ENCODE measurements around the gene SRRM3.
A peak's percentile ranks its signal among the peaks of the same experiment; 100 is the strongest.

The SRRM3 gene

DNA sequence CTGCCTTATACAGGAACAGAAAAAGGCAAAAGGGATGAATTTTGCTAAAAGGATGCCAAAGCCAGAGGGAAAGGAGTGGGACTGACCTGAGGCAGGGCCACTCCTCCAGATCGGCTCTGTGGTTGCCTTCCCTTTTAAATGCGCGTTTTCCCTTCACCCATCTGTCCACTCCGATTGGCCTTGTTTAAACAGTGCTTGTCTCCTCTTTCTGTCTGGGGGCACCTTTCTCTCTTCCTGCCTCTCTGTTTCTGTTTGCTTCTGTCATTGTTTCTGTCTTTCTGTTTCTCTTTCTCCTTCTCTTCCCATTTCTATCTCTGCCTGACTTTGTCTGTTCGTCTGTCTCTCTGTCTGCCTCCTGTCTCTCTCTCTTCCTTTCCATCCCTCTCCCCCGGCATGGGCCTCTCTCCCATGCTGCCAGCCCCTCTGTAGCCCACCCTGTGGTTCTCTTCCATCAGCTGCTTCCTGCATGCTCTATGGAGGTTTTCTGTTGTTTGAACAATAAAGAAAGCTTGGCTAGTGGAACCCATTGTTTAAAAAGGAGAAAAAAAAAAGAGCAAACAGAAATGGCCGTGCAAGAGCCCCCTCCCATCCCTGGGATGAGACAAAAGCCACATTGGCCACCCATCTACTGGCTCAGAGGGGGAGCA is 71.3 kb downstream of the SRRM3 start:
- no peak overlapping the region for H3K27ac ChIP-seq
- TF ChIP-seq, protein P1, sequence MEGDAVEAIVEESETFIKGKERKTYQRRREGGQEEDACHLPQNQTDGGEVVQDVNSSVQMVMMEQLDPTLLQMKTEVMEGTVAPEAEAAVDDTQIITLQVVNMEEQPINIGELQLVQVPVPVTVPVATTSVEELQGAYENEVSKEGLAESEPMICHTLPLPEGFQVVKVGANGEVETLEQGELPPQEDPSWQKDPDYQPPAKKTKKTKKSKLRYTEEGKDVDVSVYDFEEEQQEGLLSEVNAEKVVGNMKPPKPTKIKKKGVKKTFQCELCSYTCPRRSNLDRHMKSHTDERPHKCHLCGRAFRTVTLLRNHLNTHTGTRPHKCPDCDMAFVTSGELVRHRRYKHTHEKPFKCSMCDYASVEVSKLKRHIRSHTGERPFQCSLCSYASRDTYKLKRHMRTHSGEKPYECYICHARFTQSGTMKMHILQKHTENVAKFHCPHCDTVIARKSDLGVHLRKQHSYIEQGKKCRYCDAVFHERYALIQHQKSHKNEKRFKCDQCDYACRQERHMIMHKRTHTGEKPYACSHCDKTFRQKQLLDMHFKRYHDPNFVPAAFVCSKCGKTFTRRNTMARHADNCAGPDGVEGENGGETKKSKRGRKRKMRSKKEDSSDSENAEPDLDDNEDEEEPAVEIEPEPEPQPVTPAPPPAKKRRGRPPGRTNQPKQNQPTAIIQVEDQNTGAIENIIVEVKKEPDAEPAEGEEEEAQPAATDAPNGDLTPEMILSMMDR (conservative IDR thresholded peaks at IDR 0.05): no peak

DNA sequence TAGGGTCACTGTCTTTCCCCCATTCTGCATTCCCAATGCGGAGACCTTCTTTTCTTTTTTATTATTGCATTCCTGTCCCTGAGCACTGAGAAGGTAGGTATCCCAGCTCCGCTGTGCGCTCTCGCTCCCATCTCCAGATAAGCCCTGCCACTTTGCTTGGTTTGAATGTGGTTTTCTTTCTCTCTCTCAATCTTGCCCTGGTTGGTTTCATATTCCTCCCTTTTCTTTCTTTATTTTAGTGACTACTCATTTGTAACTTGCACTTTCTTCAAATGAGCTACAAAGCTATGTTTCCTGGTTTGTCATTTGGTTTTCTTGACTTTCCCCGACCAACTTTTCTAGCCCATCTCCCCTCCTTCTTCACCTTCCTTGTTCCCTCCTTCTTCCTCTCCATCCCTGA is 71.8 kb downstream of the SRRM3 start:
- TF ChIP-seq, protein P1 (conservative IDR thresholded peaks at IDR 0.05): no peak
- no peak overlapping the region for H3K27ac ChIP-seq

DNA sequence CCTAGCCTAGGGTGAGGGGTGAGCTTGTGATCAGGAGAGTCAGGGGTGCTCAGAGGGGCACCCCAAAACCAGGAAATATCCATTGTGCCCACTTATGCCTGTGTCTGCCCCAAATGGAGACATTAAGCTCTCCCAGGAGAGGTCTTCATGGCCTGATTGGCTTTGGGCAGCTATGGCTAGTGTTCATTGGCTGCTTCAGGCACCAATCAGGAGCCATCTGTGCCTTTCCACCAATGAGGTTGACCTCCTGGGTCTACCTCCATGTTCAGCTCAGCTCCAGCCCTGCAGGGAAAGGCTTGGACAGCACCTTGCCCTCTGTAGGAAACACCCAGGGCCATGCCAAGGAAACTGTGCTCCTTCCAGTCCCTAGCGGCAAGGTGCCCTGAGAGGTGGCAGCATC is 76.8 kb downstream of the SRRM3 start:
- H3K27ac ChIP-seq: no peak overlapping the region; the same call in 1 of the 2 replicates
- TF ChIP-seq, protein P1 (conservative IDR thresholded peaks at IDR 0.05): no peak

DNA sequence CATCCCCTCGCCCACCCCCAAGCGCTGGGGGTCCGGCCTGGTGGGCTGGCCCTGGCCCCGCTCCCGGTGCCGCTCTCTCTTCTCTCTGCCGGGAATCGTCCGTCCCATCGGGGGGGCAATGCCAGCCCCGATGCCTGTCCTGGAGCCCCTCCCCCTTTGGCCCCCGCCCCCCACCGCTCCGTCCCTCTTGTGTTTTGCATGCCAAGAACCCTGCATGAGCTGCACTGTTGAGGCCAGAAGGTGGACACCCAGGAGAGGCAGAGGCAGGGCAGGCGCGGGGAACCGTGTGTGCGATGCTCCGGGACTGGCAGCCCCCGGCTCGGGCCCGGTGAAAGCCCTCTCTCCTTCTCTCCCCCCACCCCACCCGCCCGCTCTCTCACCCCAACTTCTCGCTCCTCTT is 78.7 kb downstream of the SRRM3 start:
- TF ChIP-seq, protein P1 (conservative IDR thresholded peaks at IDR 0.05): no peak
- H3K27ac ChIP-seq: no peak overlapping the region

- H3K27ac ChIP-seq: peak overlapping the region; percentile 2; the same call in 1 of the 2 replicates
- TF ChIP-seq, protein P1 (conservative IDR thresholded peaks at IDR 0.05): no peak
Observed at GRCh38 chr7:76281006-76281705, 79.5 kb downstream of the SRRM3 start.

DNA sequence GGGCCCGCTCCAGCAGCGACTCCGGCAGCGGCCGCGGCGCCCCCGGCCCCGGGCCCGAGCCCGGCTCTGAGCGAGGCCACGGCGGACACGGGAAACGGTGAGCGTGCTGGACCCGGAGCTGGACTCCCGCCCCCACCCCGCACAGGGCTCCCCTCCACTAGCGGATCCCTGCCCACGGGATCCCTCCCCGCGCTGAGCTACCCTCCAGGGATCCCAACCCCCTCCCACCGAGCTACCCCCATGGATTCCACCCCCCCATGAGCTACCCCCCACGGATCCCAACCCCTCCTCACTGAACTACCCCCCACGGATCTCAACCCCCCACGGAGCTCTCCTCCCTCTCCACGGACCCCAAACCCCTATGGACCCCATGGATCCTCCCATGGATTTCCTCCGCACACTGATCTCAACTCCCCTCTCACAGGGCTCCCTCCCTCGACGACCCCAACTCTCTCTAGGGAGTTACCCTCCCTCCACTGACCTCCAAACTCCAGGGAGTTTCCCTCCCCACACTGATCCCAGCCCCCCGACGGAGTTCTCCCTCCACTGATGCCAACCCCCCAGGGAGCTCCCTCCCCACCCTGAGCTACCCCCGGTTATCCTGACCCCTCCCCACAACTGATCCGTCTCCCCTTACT is 80.1 kb downstream of the SRRM3 start:
- TF ChIP-seq, protein P1 (conservative IDR thresholded peaks at IDR 0.05): no peak
- H3K27ac ChIP-seq: peak overlapping the region; percentile 2; the same call in 1 of the 2 replicates

Measured in VCaP (cell line).